HepG2 (cell line): ENCODE data around the gene ANKRD65. TPM values are rescaled to one million over a fixed set of nuclear protein-coding genes. Genes with fewer than 3 reads are reported as not detected.

Source experiments
- HES4 ChIP-seq: sonication (generic); formaldehyde crosslinking; IDR thresholded peaks from 2 replicates; pipeline ENCODE4 v1.9.0; 2021; ENCODE audit warnings: mild to moderate bottlenecking, missing genetic modification reagents, borderline replicate concordance
- HNRNPK ChIP-seq: fragments of 200-400 bp; formaldehyde crosslinking; IDR thresholded peaks from 2 replicates; pipeline ENCODE4 v1.6.1; 2018; ENCODE audit warnings: low read length, low read depth, moderate library complexity, mild to moderate bottlenecking; ENCODE audit not compliant: poor library complexity, severe bottlenecking
- MAZ ChIP-seq, 2 experiments: sonication (generic) in 1 of 2; formaldehyde crosslinking in 1 of 2; IDR thresholded peaks; 2 replicates each; pipeline versions ENCODE4 v1.5.0 to v1.6.1; 2012 to 2020; ENCODE audit warnings: low read depth in 2 of 2, mild to moderate bottlenecking in 2 of 2, borderline replicate concordance in 1 of 2, improper control_type of control experiment in 1 of 2, low read length in 1 of 2, missing genetic modification reagents in 1 of 2, moderate library complexity in 1 of 2
- MED13 ChIP-seq: sonication (generic); formaldehyde crosslinking; IDR thresholded peaks from 2 replicates; pipeline ENCODE4 v1.5.0; 2020; ENCODE audit warnings: missing genetic modification reagents
- MLX ChIP-seq: IDR thresholded peaks from 2 replicates; pipeline ENCODE4 v1.6.1; 2016
- PAX8 ChIP-seq: sonication (generic); formaldehyde crosslinking; IDR thresholded peaks from 2 replicates; pipeline ENCODE4 v1.8.0; 2022; ENCODE audit warnings: mild to moderate bottlenecking, missing genetic modification reagents, borderline replicate concordance
- PAXIP1 ChIP-seq: sonication (generic); formaldehyde crosslinking; conservative IDR thresholded peaks from 2 replicates; pipeline ENCODE4 v1.4.0; 2020; ENCODE audit warnings: mild to moderate bottlenecking, missing genetic modification reagents, moderate library complexity
- SRF ChIP-seq: IDR thresholded peaks from 2 replicates; pipeline ENCODE4 v1.6.1; 2011; ENCODE audit warnings: mild to moderate bottlenecking, low read depth, low read length, moderate library complexity
- SYNCRIP ChIP-seq: fragments of 200-400 bp; formaldehyde crosslinking; IDR thresholded peaks from 2 replicates; pipeline ENCODE4 v1.6.1; 2018; ENCODE audit warnings: mild to moderate bottlenecking, low read depth, low read length; ENCODE audit not compliant: insufficient read depth
- THAP7 ChIP-seq: sonication (generic); formaldehyde crosslinking; IDR thresholded peaks from 2 replicates; pipeline ENCODE4 v1.8.1; 2023; ENCODE audit warnings: mild to moderate bottlenecking, missing genetic modification reagents
- TSC22D2 ChIP-seq: sonication (generic); formaldehyde crosslinking; IDR thresholded peaks from 2 replicates; pipeline ENCODE4 v1.5.1; 2020; ENCODE audit warnings: missing genetic modification reagents, mild to moderate bottlenecking, borderline replicate concordance
- ZBTB20 ChIP-seq: sonication (generic); formaldehyde crosslinking; IDR thresholded peaks from 2 replicates; pipeline ENCODE4 v1.8.1; 2023; ENCODE audit warnings: missing genetic modification reagents, low read depth, mild to moderate bottlenecking, borderline replicate concordance
- ZNF18 ChIP-seq: sonication (generic); formaldehyde crosslinking; IDR thresholded peaks from 2 replicates; pipeline ENCODE4 v1.8.0; 2022; ENCODE audit warnings: mild to moderate bottlenecking, missing genetic modification reagents; ENCODE audit not compliant: insufficient replicate concordance
- ZNF773 ChIP-seq: sonication (generic); formaldehyde crosslinking; IDR thresholded peaks from 2 replicates; pipeline ENCODE4 v1.4.0; 2020; ENCODE audit warnings: missing genetic modification reagents, borderline replicate concordance
- polyA plus RNA-seq, 8 experiments: library from polyadenylated mRNA; depleted of rRNA in 3 of 8; stranded (reverse) in 7 of 8; unstranded in 1 of 8; fragments of >200 nt; fragmentation: Illumina TruSeq in 4 of 8; extraction: Trizol in 4 of 8; gene quantifications; 2 replicates each; pipeline versions ENCODE4 v1.2.1 to v1.2.3, GENCODE V29; 2011 to 2016; ENCODE audit warnings: low read depth in 4 of 8, missing spikeins in 1 of 8, mixed read lengths in 1 of 8; ENCODE audit not compliant: insufficient read depth in 1 of 8
- total RNA-seq, 5 experiments: library from RNA; depleted of rRNA; stranded (reverse); fragments of >200 nt; fragmentation: Illumina TruSeq; extraction: Trizol; gene quantifications; 2 replicates each; pipeline ENCODE4 v1.2.3, GENCODE V29; 2016; ENCODE audit warnings: low read depth in 1 of 5
- TF ChIP-seq, protein P1 (sequence below): IDR thresholded peaks from 2 replicates; pipeline ENCODE4 v1.6.1; 2016; ENCODE audit warnings: low read depth, control low read depth
- TF ChIP-seq, protein P2 (sequence below): sonication (generic); formaldehyde crosslinking; IDR thresholded peaks from 2 replicates; pipeline ENCODE4 v1.9.0; 2022; ENCODE audit warnings: low read depth, missing genetic modification reagents

The ANKRD65 gene
- total and polyA plus RNA-seq, 2 of the 13 experiments (the other 11 are each of a cell fraction or from before 2014, with no cell fraction given) = 12.1 to 30.1 TPM

DNA sequence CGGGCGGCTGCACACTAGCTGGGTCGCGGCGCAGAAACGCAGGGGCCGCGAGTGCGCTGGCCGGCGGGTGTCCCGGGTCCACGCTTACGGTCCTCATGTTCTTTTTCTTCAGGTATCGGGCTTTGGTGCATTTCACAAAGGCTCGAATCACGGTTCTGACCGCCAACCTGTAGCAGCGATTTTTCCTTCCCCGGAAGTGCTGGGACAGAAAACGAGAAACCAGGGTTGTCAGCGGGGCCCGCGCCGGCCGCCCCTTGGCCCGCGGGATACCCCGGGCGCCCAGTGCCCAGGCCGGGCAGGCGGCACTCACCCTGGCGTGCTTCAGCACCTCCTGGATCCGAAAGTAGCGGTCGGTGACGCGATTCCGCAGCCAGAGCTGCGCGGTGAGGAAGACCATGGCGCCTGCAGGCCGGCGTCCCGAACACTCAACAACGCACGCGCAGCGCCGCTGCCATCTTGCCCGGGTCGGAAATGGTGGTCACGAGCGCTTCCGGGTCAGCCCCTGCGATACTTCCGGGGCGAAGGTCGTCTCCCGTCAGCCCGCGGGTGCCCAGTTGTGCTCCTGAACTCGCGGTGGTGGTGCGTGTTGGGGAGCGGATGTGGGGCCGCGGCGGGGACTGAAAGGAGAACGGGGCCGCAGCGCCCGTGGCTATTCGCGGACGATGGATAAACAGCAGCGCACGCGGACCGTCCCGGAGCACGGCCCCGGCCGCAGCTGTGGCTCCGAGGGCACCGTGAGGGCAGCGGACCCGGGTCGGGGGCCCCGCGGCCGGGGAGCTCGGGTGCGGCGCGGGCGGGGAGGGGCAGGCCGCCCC is 14.0 kb downstream of the ANKRD65 start, which contains the start of gene MRPL20 (continued):
- TF ChIP-seq ZNF773 (no peak; the same call in 1 of the 2 replicates), MLX (CRISPR knock-in tag) (peak; percentile 63; the same call in 1 of the 2 replicates), ZNF18 (CRISPR knock-in tag) (peak; percentile 44), ZBTB20 (CRISPR knock-in tag) (peak; percentile 75; the same call in 1 of the 2 replicates), MAZ (IDR thresholded peaks at IDR 0.05; ENCODE audit: borderline replicate concordance, low read depth, low read length) (peak; percentile 32; the same call in 1 of the 2 replicates), MAZ (CRISPR knock-in tag; IDR thresholded peaks at IDR 0.05; ENCODE audit: low read depth) (peak; percentile 80), PAXIP1 (CRISPR knock-in tag) (peak; percentile 66; the same call in 1 of the 2 replicates), THAP7 (CRISPR knock-in tag) (peak; percentile 53; the same call in 1 of the 2 replicates), MED13 (peak; percentile 48; the same call in 1 of the 2 replicates), PAX8 (0 out of 2 replicates have a peak, but pooled peaks have one; percentile 25), HES4 (peak; percentile 84; the same call in 1 of the 2 replicates), TSC22D2 (peak; percentile 74; the same call in 1 of the 2 replicates), HNRNPK (peak; percentile 70), SRF (no peak), SYNCRIP (no peak)
- TF ChIP-seq, protein P1, sequence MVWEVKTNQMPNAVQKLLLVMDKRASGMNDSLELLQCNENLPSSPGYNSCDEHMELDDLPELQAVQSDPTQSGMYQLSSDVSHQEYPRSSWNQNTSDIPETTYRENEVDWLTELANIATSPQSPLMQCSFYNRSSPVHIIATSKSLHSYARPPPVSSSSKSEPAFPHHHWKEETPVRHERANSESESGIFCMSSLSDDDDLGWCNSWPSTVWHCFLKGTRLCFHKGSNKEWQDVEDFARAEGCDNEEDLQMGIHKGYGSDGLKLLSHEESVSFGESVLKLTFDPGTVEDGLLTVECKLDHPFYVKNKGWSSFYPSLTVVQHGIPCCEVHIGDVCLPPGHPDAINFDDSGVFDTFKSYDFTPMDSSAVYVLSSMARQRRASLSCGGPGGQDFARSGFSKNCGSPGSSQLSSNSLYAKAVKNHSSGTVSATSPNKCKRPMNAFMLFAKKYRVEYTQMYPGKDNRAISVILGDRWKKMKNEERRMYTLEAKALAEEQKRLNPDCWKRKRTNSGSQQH (CRISPR knock-in tag) = peak; percentile 89
- TF ChIP-seq, protein P2, sequence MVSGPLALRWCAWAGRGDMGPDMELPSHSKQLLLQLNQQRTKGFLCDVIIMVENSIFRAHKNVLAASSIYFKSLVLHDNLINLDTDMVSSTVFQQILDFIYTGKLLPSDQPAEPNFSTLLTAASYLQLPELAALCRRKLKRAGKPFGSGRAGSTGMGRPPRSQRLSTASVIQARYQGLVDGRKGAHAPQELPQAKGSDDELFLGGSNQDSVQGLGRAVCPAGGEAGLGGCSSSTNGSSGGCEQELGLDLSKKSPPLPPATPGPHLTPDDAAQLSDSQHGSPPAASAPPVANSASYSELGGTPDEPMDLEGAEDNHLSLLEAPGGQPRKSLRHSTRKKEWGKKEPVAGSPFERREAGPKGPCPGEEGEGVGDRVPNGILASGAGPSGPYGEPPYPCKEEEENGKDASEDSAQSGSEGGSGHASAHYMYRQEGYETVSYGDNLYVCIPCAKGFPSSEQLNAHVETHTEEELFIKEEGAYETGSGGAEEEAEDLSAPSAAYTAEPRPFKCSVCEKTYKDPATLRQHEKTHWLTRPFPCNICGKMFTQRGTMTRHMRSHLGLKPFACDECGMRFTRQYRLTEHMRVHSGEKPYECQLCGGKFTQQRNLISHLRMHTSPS (CRISPR knock-in tag) = peak; percentile 66
